Gastroesophageal sphincter (tissue), 4 donors: ENCODE data around the gene EML3. TPM values are rescaled to one million over a fixed set of nuclear protein-coding genes. Genes with fewer than 3 reads are reported as not detected.

Source experiments
- ATAC-seq: fragments of 150-250 bp; one replicate; pipeline ENCODE4 v1.9.1; 2016; ENCODE audit warnings: mild to moderate bottlenecking, moderate library complexity
- H3K27ac ChIP-seq, 4 donors: fragments of 200-600 bp; sonication (generic) in 3 of 4; 1 replicate in 3 of 4; 2 replicates in 1 of 4; pipeline ENCODE4 v1.5.1; 2016 to 2019
- H3K27me3 ChIP-seq: fragments of 200-600 bp; sonication (generic); one replicate; pipeline ENCODE4 v1.5.1; 2019
- H3K36me3 ChIP-seq, 2 donors: fragments of 200-600 bp; sonication (generic); one replicate each; pipeline ENCODE4 v1.5.1; 2019; ENCODE audit warnings: control low read depth in 1 of 2
- H3K4me1 ChIP-seq, 3 donors: fragments of 200-600 bp; sonication (generic); 1 replicate in 2 of 3; 2 replicates in 1 of 3; pipeline ENCODE4 v1.5.1; 2016 to 2019; ENCODE audit warnings: control low read depth in 2 of 3
- H3K4me3 ChIP-seq, 2 donors: fragments of 200-600 bp; sonication (generic); one replicate each; pipeline ENCODE4 v1.5.1; 2019; ENCODE audit warnings: mild to moderate bottlenecking in 1 of 2, moderate library complexity in 1 of 2
- H3K9me3 ChIP-seq, 3 donors: fragments of 200-600 bp; sonication (generic); one replicate each; pipeline ENCODE4 v1.5.1; 2017 to 2019; ENCODE audit warnings: control low read depth in 2 of 3
- CTCF ChIP-seq, 4 experiments: fragments of 200-600 bp in 2 of 4; fragments of 450-650 bp in 2 of 4; sonication (generic) in 1 of 4; IDR thresholded peaks; one replicate each; pipeline ENCODE4 v1.5.1; 2017 to 2019; ENCODE audit warnings: antibody characterized with exemption in 4 of 4, mild to moderate bottlenecking in 2 of 4, moderate library complexity in 2 of 4
- EP300 ChIP-seq: sonication (generic); formaldehyde crosslinking; IDR thresholded peaks from one replicate; pipeline ENCODE4 v1.6.1; 2017; ENCODE audit warnings: antibody characterized with exemption, mild to moderate bottlenecking
- POLR2A ChIP-seq, 2 donors: fragments of 450-650 bp; IDR thresholded peaks; one replicate each; pipeline ENCODE4 v1.6.1; 2017; ENCODE audit warnings: antibody characterized with exemption in 2 of 2, mild to moderate bottlenecking in 2 of 2, moderate library complexity in 1 of 2
- POLR2AphosphoS5 ChIP-seq: sonication (generic); formaldehyde crosslinking; IDR thresholded peaks from one replicate; pipeline ENCODE4 v1.6.1; 2017; ENCODE audit warnings: antibody characterized with exemption
- WGBS, 2 donors: methylation state at CpG; one replicate each; pipeline ENCODE4 v1.1.5; 2018; ENCODE audit warnings: low coverage in 1 of 2; 5-methylcytosine and 5-hydroxymethylcytosine counted together
- total RNA-seq, 4 donors: library from RNA; depleted of rRNA; stranded (reverse); fragments of >200 nt; gene quantifications; one replicate each; pipeline ENCODE4 v1.1.0, GENCODE V29; 2016

The EML3 gene
- total RNA-seq, 4 donors from 2014 or later: 25.4 to 36.7 (median 31.9) TPM

GRCh38 chr11:62645946-62646824 lies 33.6 kb upstream of the EML3 start, which contains the start of gene GANAB:
GANAB (minus strand) TSS chr11:62646613; CDS start chr11:62646599, 14 bp downstream.
- Histone ChIP-seq H3K27me3 (no peaks in the 10 kb centered on the region), H3K4me1 (peaks cover 2 to 44% (median 14%) of the 10 kb centered on the region in 3 donors), H3K4me3 (peak within 1 kb of the TSS; percentile 76 to 96), H3K9me3 (no peaks in the 10 kb centered on the region), H3K27ac (peak within 1 kb of the TSS; percentile 81 to 97 (median 94)), H3K36me3 (peaks cover 0 to 55% of the 10 kb centered on the region in 2 donors)
- ATAC-seq: peak; percentile 100
- TF ChIP-seq POLR2A (IDR thresholded peaks at IDR 0.05): peak; percentile 86 to 87
- TF ChIP-seq EP300: no peak
- TF ChIP-seq CTCF (IDR thresholded peaks at IDR 0.05): peak in 2 of 4 experiments; percentile 11 to 12
- peak; percentile 89 for TF ChIP-seq POLR2AphosphoS5
- 0% methylated on average over 1 to 5 of the region's 73 CpGs for WGBS, 2 donors

GRCh38 chr11:62645671-62645945 lies 33.0 kb upstream of the EML3 start:
- Histone ChIP-seq H3K27me3 (no peaks in the 10 kb centered on the region), H3K4me1 (peaks cover 2 to 38% (median 14%) of the 10 kb centered on the region in 3 donors), H3K4me3 (peak overlapping the region; percentile 76 to 96), H3K27ac (peak overlapping the region in 3 of 4 donors; percentile 94 to 97 (median 94)), H3K36me3 (peaks cover 0 to 55% of the 10 kb centered on the region in 2 donors), H3K9me3 (no peaks in the 10 kb centered on the region)
- ATAC-seq: no peak
- WGBS, 2 donors: 14 to 26% methylated on average over 6 to 11 of the region's 11 CpGs
- TF ChIP-seq EP300: no peak
- no peak for TF ChIP-seq POLR2AphosphoS5
- TF ChIP-seq CTCF (IDR thresholded peaks at IDR 0.05): no peak
- no peak for TF ChIP-seq POLR2A (IDR thresholded peaks at IDR 0.05)

GRCh38 chr11:62644220-62644619 lies 31.6 kb upstream of the EML3 start:
- Histone ChIP-seq H3K4me1 (peaks cover 2 to 38% (median 14%) of the 10 kb centered on the region in 3 donors), H3K36me3 (peaks cover 0 to 54% of the 10 kb centered on the region in 2 donors), H3K4me3 (no peak overlapping the region), H3K9me3 (no peaks in the 10 kb centered on the region), H3K27ac (peak overlapping the region in 1 of 4 donors; percentile 35), H3K27me3 (no peaks in the 10 kb centered on the region)
- ATAC-seq: no peak
- no peak for TF ChIP-seq POLR2AphosphoS5
- TF ChIP-seq POLR2A (IDR thresholded peaks at IDR 0.05): no peak
- TF ChIP-seq EP300: no peak
- no peak for TF ChIP-seq CTCF (IDR thresholded peaks at IDR 0.05)
- WGBS, 2 donors: 61 to 85% methylated on average over 5 to 8 of the region's 8 CpGs

- no peak for ATAC-seq
- TF ChIP-seq EP300 (no peak), POLR2A (IDR thresholded peaks at IDR 0.05) (no peak), CTCF (IDR thresholded peaks at IDR 0.05) (no peak), POLR2AphosphoS5 (no peak)
- no peaks in the 10 kb centered on the region for H3K4me1 ChIP-seq
- H3K27ac ChIP-seq: no peak overlapping the region
- peaks cover 3 to 98% of the 10 kb centered on the region in 2 donors for H3K36me3 ChIP-seq
- H3K9me3 ChIP-seq: no peaks in the 10 kb centered on the region
- 35 to 86% methylated on average over 1 to 4 of the region's 6 CpGs for WGBS, 2 donors
- H3K4me3 ChIP-seq: no peak overlapping the region
- H3K27me3 ChIP-seq: no peaks in the 10 kb centered on the region
Measured at GRCh38 chr11:62632492-62632891, 19.9 kb upstream of the EML3 start.

GRCh38 chr11:62627713-62628112 lies 15.1 kb upstream of the EML3 start:
- no peak for ATAC-seq
- no peaks in the 10 kb centered on the region for H3K27me3 ChIP-seq
- no peaks in the 10 kb centered on the region for H3K4me1 ChIP-seq
- no peak overlapping the region for H3K4me3 ChIP-seq
- WGBS, 2 donors: 53 to 89% methylated on average over 2 of the region's 3 CpGs
- no peak overlapping the region for H3K27ac ChIP-seq
- H3K36me3 ChIP-seq: peaks cover 3 to 82% of the 10 kb centered on the region in 2 donors
- TF ChIP-seq POLR2AphosphoS5 (no peak), CTCF (IDR thresholded peaks at IDR 0.05) (no peak), POLR2A (IDR thresholded peaks at IDR 0.05) (no peak), EP300 (no peak)
- no peaks in the 10 kb centered on the region for H3K9me3 ChIP-seq
